HG03439 (cell line): ENCODE measurements around the gene XRCC5.
A peak's percentile ranks its signal among the peaks of the same experiment; 100 is the strongest.

Experiments used
- ATAC-seq: cut with Tn5 transposase; IDR thresholded peaks from one replicate; pipeline ENCODE4 v1.9.1; 2021; ENCODE audit warnings: mild to moderate bottlenecking, moderate library complexity; ENCODE audit not compliant: unreplicated experiment

XRCC5 gene

GRCh38 chr2:216083464-216084281 lies 25.5 kb upstream of the XRCC5 start:
- ATAC-seq = no peak

GRCh38 chr2:216084547-216084946 lies 24.6 kb upstream of the XRCC5 start:
- no peak for ATAC-seq

GRCh38 chr2:216086207-216086893 lies 22.8 kb upstream of the XRCC5 start:
- ATAC-seq = no peak

GRCh38 chr2:216090369-216090786 lies 18.8 kb upstream of the XRCC5 start:
- no peak for ATAC-seq

GRCh38 chr2:216092646-216093045 lies 16.5 kb upstream of the XRCC5 start:
- no peak for ATAC-seq

GRCh38 chr2:216094701-216095100 lies 14.4 kb upstream of the XRCC5 start:
- no peak for ATAC-seq

GRCh38 chr2:216098421-216099334 lies 10.5 kb upstream of the XRCC5 start:
- no peak for ATAC-seq

GRCh38 chr2:216101109-216101508 lies 8.0 kb upstream of the XRCC5 start:
- no peak for ATAC-seq

- ATAC-seq = no peak
These were observed 5.9 kb upstream of the XRCC5 start for GRCh38 chr2:216103213-216103612.

GRCh38 chr2:216104691-216105090 lies 4.5 kb upstream of the XRCC5 start:
- no peak for ATAC-seq

GRCh38 chr2:216107320-216107719 lies 1.8 kb upstream of the XRCC5 start:
- ATAC-seq = no peak

GRCh38 chr2:216107760-216108159 lies 1.4 kb upstream of the XRCC5 start:
- no peak for ATAC-seq

GRCh38 chr2:216108310-216108966 lies 710 bp upstream of the XRCC5 start:
- ATAC-seq = no peak

GRCh38 chr2:216109962-216110614 lies 940 bp downstream of the XRCC5 start:
- no peak for ATAC-seq

GRCh38 chr2:216110620-216111019 lies 1.5 kb downstream of the XRCC5 start:
- no peak for ATAC-seq

GRCh38 chr2:216111122-216111521 lies 2.0 kb downstream of the XRCC5 start:
- ATAC-seq = no peak

- no peak for ATAC-seq
These were observed 3.8 kb downstream of the XRCC5 start for GRCh38 chr2:216112926-216113325.

- peak; percentile 65 for ATAC-seq
These were observed 4.4 kb downstream of the XRCC5 start for GRCh38 chr2:216113572-216113971.

GRCh38 chr2:216114382-216114713 lies 5.2 kb downstream of the XRCC5 start:
- no peak for ATAC-seq
